CD4-positive, alpha-beta memory T cell (primary cell): ENCODE results near the gene IRS1. TPM values are rescaled to one million over a fixed set of nuclear protein-coding genes. Genes with fewer than 3 reads are reported as not detected.

ENCODE experiments used
- CTCF ChIA-PET: fragments of 350-600 bp; sonication (Branson Sonifier 250); formaldehyde crosslinking; loops from one replicate; lab custom pipeline; 2021; ENCODE audit warnings: inconsistent platforms; ENCODE audit not compliant: partially characterized antibody; lab: Charles Lee
- POLR2A ChIA-PET: fragments of 350-600 bp; sonication (Branson Sonifier 250); formaldehyde crosslinking; loops from one replicate; lab custom pipeline; 2021; ENCODE audit not compliant: partially characterized antibody; lab: Charles Lee
- DNase-seq, 5 donors: peaks; one replicate each; pipeline versions ENCODE4 v3.0.0 to v3.0.0-alpha.2; 2020 to 2022; ENCODE audit warnings: mixed read lengths in 1 of 5
- H3K27ac ChIP-seq: one replicate; pipeline ENCODE4 v1.7.0; 2013; ENCODE audit warnings: low read depth, low read length
- H3K27me3 ChIP-seq: 2 replicates; pipeline ENCODE4 v1.7.0; 2013; ENCODE audit warnings: mild to moderate bottlenecking, low read length, moderate library complexity; ENCODE audit not compliant: insufficient read depth
- H3K36me3 ChIP-seq: 2 replicates; pipeline ENCODE4 v1.7.0; 2013; ENCODE audit warnings: mild to moderate bottlenecking, low read length, moderate library complexity; ENCODE audit not compliant: insufficient read depth
- H3K4me1 ChIP-seq: 2 replicates; pipeline ENCODE4 v1.7.0; 2013; ENCODE audit warnings: mild to moderate bottlenecking, low read length, moderate library complexity; ENCODE audit not compliant: insufficient read depth
- H3K4me3 ChIP-seq, 2 donors: one replicate each; pipeline ENCODE4 v1.7.0; 2013; ENCODE audit warnings: low read length in 2 of 2, mild to moderate bottlenecking in 1 of 2
- H3K9me3 ChIP-seq, 2 donors: one replicate each; pipeline ENCODE4 v1.7.0; 2013; ENCODE audit warnings: low read length in 2 of 2, control low read depth in 1 of 2; ENCODE audit not compliant: control insufficient read depth in 1 of 2
- H3K27ac Mint-ChIP-seq, 7 donors: one replicate each; pipeline ENCODE4 v1.8.0; 2020 to 2021; ENCODE audit warnings: mixed read lengths in 7 of 7, mild to moderate bottlenecking in 6 of 7, inconsistent platforms in 3 of 7, moderate library complexity in 3 of 7
- H3K27me3 Mint-ChIP-seq, 2 donors: one replicate each; pipeline ENCODE4 v1.8.0; 2020 to 2021; ENCODE audit warnings: mixed read lengths in 2 of 2
- H3K36me3 Mint-ChIP-seq, 2 donors: one replicate each; pipeline ENCODE4 v1.8.0; 2020 to 2021; ENCODE audit warnings: mixed read lengths in 2 of 2, inconsistent platforms in 1 of 2, mild to moderate bottlenecking in 1 of 2
- H3K4me1 Mint-ChIP-seq, 4 donors: one replicate each; pipeline ENCODE4 v1.8.0; 2020 to 2021; ENCODE audit warnings: mixed read lengths in 4 of 4, mild to moderate bottlenecking in 1 of 4
- H3K4me3 Mint-ChIP-seq, 8 donors: one replicate each; pipeline ENCODE4 v1.8.0; 2020 to 2021; ENCODE audit warnings: mixed read lengths in 8 of 8, mild to moderate bottlenecking in 7 of 8, moderate library complexity in 6 of 8, inconsistent platforms in 3 of 8
- H3K9me3 Mint-ChIP-seq, 8 donors: one replicate each; pipeline ENCODE4 v1.8.0; 2020 to 2021; ENCODE audit warnings: mixed read lengths in 8 of 8, mild to moderate bottlenecking in 5 of 8, inconsistent platforms in 3 of 8, moderate library complexity in 1 of 8
- intact Hi-C: fragments of 100-400 bp; cut with micrococcal nuclease; formaldehyde crosslinking; loops from one replicate; pipeline ENCODE4 v1.15.1; 2023
- polyA plus RNA-seq, 2 donors: library from polyadenylated mRNA; unstranded; fragments of 300-500 nt; fragmentation: Illumina TruSeq; gene quantifications; one replicate each; pipeline ENCODE4 v1.2.3, GENCODE V29; 2021
- total RNA-seq, 2 experiments: library from RNA; stranded (reverse); gene quantifications; one replicate each; pipeline ENCODE4 v1.2.3, GENCODE V29; 2021

Gene IRS1
- total and polyA plus RNA-seq, 4 experiments from 2014 or later, result 0.02 to 2.4 (median 1.1) TPM

GRCh38 chr2:226791487-226792081 is 8.0 kb downstream of the IRS1 start:
- peak; percentile 90 to 96 (median 93) for DNase-seq
- CTCF ChIA-PET, result interaction anchor here (1.2 to 2.3 kb wide), 3 partner anchors 8 to 44 kb away, joined by 4 to 11 read pairs (median 5); partner anchors contain the start of genes IRS1 and RHBDD1
- Mint-ChIP-seq H3K9me3 (no peaks in the 10 kb centered on the region), H3K36me3 (peaks cover 0 to 3% of the 10 kb centered on the region in 2 donors), H3K27ac (peak overlapping the region; percentile 97 to 99 (median 99)), H3K27me3 (no peaks in the 10 kb centered on the region), H3K4me1 (peaks cover 18 to 41% (median 30%) of the 10 kb centered on the region in 4 donors), H3K4me3 (peak overlapping the region; percentile 95 to 98 (median 96))
- H3K36me3 ChIP-seq, result no peaks in the 10 kb centered on the region
- H3K9me3 ChIP-seq, result no peaks in the 10 kb centered on the region
- POLR2A ChIA-PET, result interaction anchor here (0.6 to 3.3 kb wide), 7 partner anchors 8 to 303 kb away, joined by 3 to 19 read pairs (median 6); partner anchors contain the start of genes IRS1 and RHBDD1
- H3K4me3 ChIP-seq, result peak overlapping the region; percentile 42 to 58
- H3K4me1 ChIP-seq, result peaks cover 19% of the 10 kb centered on the region
- intact Hi-C loops, result loop anchor here (1.0 to 5.0 kb wide), 5 partner anchors 8 to 534 kb away; partner anchors contain the start of genes IRS1, MFF and RHBDD1
- peak overlapping the region; percentile 76 for H3K27ac ChIP-seq
- no peaks in the 10 kb centered on the region for H3K27me3 ChIP-seq

DNA sequence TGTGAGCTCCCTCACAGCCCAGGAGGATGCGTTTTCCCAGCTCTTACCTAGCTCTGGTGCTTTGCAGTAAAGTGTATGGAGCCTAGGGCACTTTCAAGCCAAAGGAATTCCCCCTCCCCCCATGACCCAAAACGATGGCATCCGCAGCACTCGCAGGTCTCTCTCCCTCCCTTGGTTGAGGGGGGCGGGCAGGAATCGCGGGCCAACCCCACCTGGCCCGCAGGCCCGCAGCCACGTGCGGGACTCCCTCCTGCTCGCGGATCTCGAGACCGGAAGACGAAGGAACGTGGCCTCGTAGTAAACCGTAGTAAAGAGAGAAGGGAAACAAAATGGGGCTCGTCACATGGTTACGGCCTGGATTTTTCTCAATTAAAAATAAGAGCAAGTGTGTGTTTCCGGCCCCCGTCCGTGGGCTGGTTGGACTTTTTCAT is 8.5 kb downstream of the IRS1 start:
- peak in 3 of 5 donors; percentile 86 to 88 (median 87) for DNase-seq
- CTCF ChIA-PET, result interaction anchor here (1.6 to 2.3 kb wide), 2 partner anchors 9 to 18 kb away, joined by 4 to 11 read pairs; partner anchors contain the start of gene IRS1
- Histone ChIP-seq H3K36me3 (no peaks in the 10 kb centered on the region), H3K9me3 (no peaks in the 10 kb centered on the region), H3K27me3 (no peaks in the 10 kb centered on the region), H3K4me3 (peak overlapping the region; percentile 58 to 64), H3K27ac (peak overlapping the region; percentile 76), H3K4me1 (peaks cover 19% of the 10 kb centered on the region)
- peaks cover 18 to 36% (median 30%) of the 10 kb centered on the region in 4 donors for H3K4me1 Mint-ChIP-seq
- peak overlapping the region; percentile 95 to 98 (median 96) for H3K4me3 Mint-ChIP-seq
- no peaks in the 10 kb centered on the region for H3K27me3 Mint-ChIP-seq
- intact Hi-C loops, result loop anchor here (1.0 to 5.0 kb wide), 5 partner anchors 8 to 534 kb away; partner anchors contain the start of genes IRS1, MFF and RHBDD1
- POLR2A ChIA-PET, result interaction anchor here (0.6 to 3.3 kb wide), 6 partner anchors 9 to 303 kb away, joined by 3 to 19 read pairs (median 8); partner anchors contain the start of genes IRS1 and RHBDD1
- H3K36me3 Mint-ChIP-seq, result peaks cover 0 to 3% of the 10 kb centered on the region in 2 donors
- no peaks in the 10 kb centered on the region for H3K9me3 Mint-ChIP-seq
- H3K27ac Mint-ChIP-seq, result peak overlapping the region; percentile 97 to 99 (median 99)

GRCh38 chr2:226790431-226790830 is 9.2 kb downstream of the IRS1 start:
- no peaks in the 10 kb centered on the region for H3K36me3 ChIP-seq
- Mint-ChIP-seq H3K27me3 (no peaks in the 10 kb centered on the region), H3K4me3 (peak overlapping the region; percentile 95 to 98 (median 96)), H3K9me3 (no peaks in the 10 kb centered on the region), H3K4me1 (peaks cover 18 to 36% (median 30%) of the 10 kb centered on the region in 4 donors), H3K27ac (peak overlapping the region in 6 of 7 donors; percentile 55 to 99 (median 99)), H3K36me3 (peaks cover 0 to 3% of the 10 kb centered on the region in 2 donors)
- DNase-seq, result no peak
- POLR2A ChIA-PET, result interaction anchor here (1.2 to 3.3 kb wide), 5 partner anchors 8 to 140 kb away, joined by 3 to 19 read pairs (median 11); partner anchors contain the start of genes IRS1 and RHBDD1
- peaks cover 19% of the 10 kb centered on the region for H3K4me1 ChIP-seq
- intact Hi-C loops, result loop anchor here (5.0 kb wide), 1 partner anchor 138 kb away; no protein-coding TSS in a partner anchor
- CTCF ChIA-PET, result interaction anchor here (1.6 to 2.3 kb wide), 3 partner anchors 9 to 18 kb away, joined by 4 to 11 read pairs (median 7); partner anchors contain the start of gene IRS1
- peak overlapping the region in 1 of 2 donors; percentile 58 for H3K4me3 ChIP-seq
- H3K9me3 ChIP-seq, result no peaks in the 10 kb centered on the region
- no peaks in the 10 kb centered on the region for H3K27me3 ChIP-seq
- H3K27ac ChIP-seq, result peak overlapping the region; percentile 76

DNA sequence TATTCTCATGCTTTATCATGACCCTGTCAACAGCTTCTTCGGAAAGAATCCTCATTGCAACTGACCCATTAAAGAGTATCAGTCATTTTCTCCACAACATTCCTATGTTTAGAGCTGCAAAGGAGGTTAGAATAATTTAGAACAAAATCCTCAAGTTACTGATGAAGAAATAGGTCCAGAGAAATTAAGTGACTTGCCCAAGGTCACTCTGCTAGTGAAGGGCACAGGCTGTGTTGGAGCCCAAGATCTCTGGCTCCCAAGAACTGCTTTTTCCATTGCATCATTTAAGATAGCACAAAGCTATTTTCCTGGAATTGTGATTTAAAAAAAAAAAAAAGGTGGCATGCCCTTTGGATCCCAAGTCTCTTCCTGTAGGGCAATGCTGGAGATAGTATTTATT is 9.6 kb downstream of the IRS1 start:
- Mint-ChIP-seq H3K27me3 (no peaks in the 10 kb centered on the region), H3K27ac (peak overlapping the region in 6 of 7 donors; percentile 27 to 99 (median 98)), H3K4me3 (peak overlapping the region in 7 of 8 donors; percentile 17 to 97 (median 95)), H3K4me1 (peaks cover 18 to 36% (median 30%) of the 10 kb centered on the region in 4 donors), H3K36me3 (peaks cover 0 to 3% of the 10 kb centered on the region in 2 donors), H3K9me3 (no peaks in the 10 kb centered on the region)
- H3K4me1 ChIP-seq, result peaks cover 19% of the 10 kb centered on the region
- intact Hi-C loops, result loop anchor here (5.0 kb wide), 1 partner anchor 138 kb away; no protein-coding TSS in a partner anchor
- DNase-seq, result no peak
- ChIA-PET POLR2A (interaction anchor here (1.2 to 3.3 kb wide), 4 partner anchors 10 to 139 kb away, joined by 6 to 19 read pairs (median 14); partner anchors contain the start of genes IRS1 and RHBDD1), CTCF (interaction anchor here (1.6 to 2.3 kb wide), 3 partner anchors 10 to 17 kb away, joined by 4 to 11 read pairs (median 7); partner anchors contain the start of gene IRS1)
- H3K9me3 ChIP-seq, result no peaks in the 10 kb centered on the region
- no peaks in the 10 kb centered on the region for H3K36me3 ChIP-seq
- no peak overlapping the region for H3K27ac ChIP-seq
- H3K27me3 ChIP-seq, result no peaks in the 10 kb centered on the region
- no peak overlapping the region for H3K4me3 ChIP-seq

DNA sequence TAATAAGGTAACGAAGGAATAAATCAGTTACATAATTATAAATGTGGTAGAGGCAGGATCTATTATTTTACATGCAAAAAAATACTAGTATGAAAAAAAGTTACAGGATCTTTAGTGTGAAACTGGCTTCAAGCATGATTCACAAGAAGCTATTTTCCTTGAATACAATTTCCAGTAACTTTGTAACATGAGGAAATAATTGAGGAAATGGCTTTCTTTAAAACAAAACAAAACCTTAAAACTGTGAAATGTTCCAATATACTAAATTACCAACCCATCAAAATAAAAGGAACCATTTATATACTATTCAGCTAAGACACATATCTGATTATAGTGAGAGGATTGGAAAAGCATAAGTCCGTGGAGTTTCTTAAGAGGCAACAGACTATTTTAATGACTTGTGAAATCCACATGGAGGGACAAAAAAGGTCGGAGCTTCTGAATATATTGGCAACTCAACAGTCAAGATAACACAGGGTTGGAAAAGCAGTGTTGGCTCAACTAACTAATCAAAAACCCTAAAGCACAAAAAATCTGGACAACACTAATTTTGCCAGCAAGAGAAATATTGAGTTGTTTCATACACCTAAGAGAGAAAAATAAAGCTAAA is 10.6 kb downstream of the IRS1 start:
- no peaks in the 10 kb centered on the region for H3K9me3 Mint-ChIP-seq
- H3K4me1 ChIP-seq, result peaks cover 19% of the 10 kb centered on the region
- H3K36me3 Mint-ChIP-seq, result peaks cover 0 to 3% of the 10 kb centered on the region in 2 donors
- POLR2A ChIA-PET, result interaction anchor here (2.5 to 3.3 kb wide), 2 partner anchors 11 to 47 kb away, joined by 18 to 19 read pairs; partner anchors contain the start of genes IRS1 and RHBDD1
- no peaks in the 10 kb centered on the region for H3K9me3 ChIP-seq
- no peak for DNase-seq
- CTCF ChIA-PET, result interaction anchor here (0.7 to 2.0 kb wide), 5 partner anchors 9 to 46 kb away, joined by 3 to 7 read pairs (median 5); no protein-coding TSS in a partner anchor
- H3K27me3 ChIP-seq, result no peaks in the 10 kb centered on the region
- intact Hi-C loops, result no loop called here
- peak overlapping the region in 1 of 7 donors; percentile 97 for H3K27ac Mint-ChIP-seq
- no peak overlapping the region for H3K27ac ChIP-seq
- H3K4me1 Mint-ChIP-seq, result peaks cover 17 to 30% (median 24%) of the 10 kb centered on the region in 4 donors
- H3K4me3 Mint-ChIP-seq, result no peak overlapping the region
- no peak overlapping the region for H3K4me3 ChIP-seq
- H3K36me3 ChIP-seq, result no peaks in the 10 kb centered on the region
- no peaks in the 10 kb centered on the region for H3K27me3 Mint-ChIP-seq

DNA sequence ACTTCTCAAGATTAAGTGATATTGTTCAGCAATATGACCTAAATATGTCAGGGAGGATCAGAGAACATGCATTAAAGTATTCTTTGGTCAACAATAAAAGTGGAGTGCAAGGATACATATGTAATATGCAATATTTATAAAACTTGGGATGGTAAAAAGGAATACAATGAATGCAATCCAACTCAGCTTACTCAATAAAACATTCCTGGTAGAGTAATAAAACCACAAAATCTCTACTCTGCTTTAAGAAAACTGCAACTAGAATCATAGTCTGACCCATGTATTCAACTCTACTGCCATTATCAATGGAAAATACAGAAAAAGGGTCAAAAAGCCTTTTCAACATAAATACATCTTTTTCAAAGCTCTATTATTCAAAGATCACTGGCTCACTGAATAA is 11.6 kb downstream of the IRS1 start:
- CTCF ChIA-PET, result interaction anchor here (0.7 to 1.9 kb wide), 5 partner anchors 10 to 47 kb away, joined by 3 to 7 read pairs (median 5); no protein-coding TSS in a partner anchor
- Mint-ChIP-seq H3K27me3 (no peaks in the 10 kb centered on the region), H3K27ac (no peak overlapping the region), H3K36me3 (peaks cover 0 to 3% of the 10 kb centered on the region in 2 donors), H3K4me3 (no peak overlapping the region), H3K9me3 (peaks cover 0 to 2% (median 0%) of the 10 kb centered on the region in 8 donors), H3K4me1 (peaks cover 13 to 25% (median 21%) of the 10 kb centered on the region in 4 donors)
- peaks cover 19% of the 10 kb centered on the region for H3K4me1 ChIP-seq
- H3K36me3 ChIP-seq, result no peaks in the 10 kb centered on the region
- H3K4me3 ChIP-seq, result no peak overlapping the region
- H3K9me3 ChIP-seq, result no peaks in the 10 kb centered on the region
- no peak for DNase-seq
- intact Hi-C loops, result no loop called here
- POLR2A ChIA-PET, result no interaction called here
- H3K27ac ChIP-seq, result no peak overlapping the region
- H3K27me3 ChIP-seq, result no peaks in the 10 kb centered on the region
